Kidney epithelial cell (primary cell): ENCODE measurements around the gene SDF2. TPM values are rescaled to one million over a fixed set of nuclear protein-coding genes. Genes with fewer than 3 reads are reported as not detected.

Experiments
- DNase-seq: peaks from one replicate; pipeline ENCODE4 v3.0.0-alpha.2; 2010; ENCODE audit warnings: low read depth
- H3K27me3 ChIP-seq: 2 replicates; pipeline ENCODE4 v1.6.0; 2011; ENCODE audit warnings: low read length; ENCODE audit not compliant: control insufficient read depth, insufficient read depth
- H3K36me3 ChIP-seq: 2 replicates; pipeline ENCODE4 v1.5.1; 2011; ENCODE audit warnings: low read length; ENCODE audit not compliant: control insufficient read depth, insufficient read depth
- H3K4me3 ChIP-seq: 2 replicates; pipeline ENCODE4 v1.5.1; 2011; ENCODE audit warnings: low read depth, mild to moderate bottlenecking, control low read depth, low read length
- CTCF ChIP-seq: IDR thresholded peaks from 2 replicates; pipeline ENCODE4 v1.5.1; 2011; ENCODE audit warnings: mild to moderate bottlenecking, moderate library complexity, low read length, control low read depth, inconsistent platforms; ENCODE audit not compliant: insufficient read depth, poor library complexity, severe bottlenecking
- total RNA-seq: library from RNA; depleted of rRNA; stranded (reverse); fragments of >200 nt; gene quantifications from 2 replicates; pipeline ENCODE4 v1.2.3, GENCODE V29; 2015

Gene SDF2
- total RNA-seq, 1 donor from 2014 or later: 41.2 TPM

DNA sequence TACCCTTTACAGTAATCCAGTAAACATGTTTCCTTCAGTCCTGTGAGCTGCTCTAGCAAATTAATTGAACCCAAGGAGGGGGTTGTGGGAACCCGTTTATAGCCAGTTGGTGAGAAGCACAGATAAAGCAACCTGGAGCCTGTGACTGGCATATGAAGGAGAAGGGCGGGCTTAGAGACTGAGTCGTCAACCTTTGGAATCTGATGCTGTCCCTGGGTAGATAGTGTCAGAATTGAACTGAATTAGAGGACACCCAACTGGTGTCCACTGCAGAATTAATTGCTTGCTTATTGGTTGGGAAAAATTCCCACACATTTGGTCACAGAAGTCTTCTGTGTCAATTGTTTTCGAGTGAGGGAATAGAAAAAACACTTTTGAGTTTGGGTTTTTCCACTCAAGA lies 34.9 kb downstream of the SDF2 start:
- no peak for TF ChIP-seq CTCF
- DNase-seq: no peak
- peaks cover 3% of the 10 kb centered on the region for H3K36me3 ChIP-seq
- no peaks in the 10 kb centered on the region for H3K27me3 ChIP-seq
- no peak overlapping the region for H3K4me3 ChIP-seq

GRCh38 chr17:28624148-28624547 lies 37.6 kb downstream of the SDF2 start:
- Histone ChIP-seq H3K36me3 (peaks cover 8% of the 10 kb centered on the region), H3K4me3 (no peak overlapping the region), H3K27me3 (no peaks in the 10 kb centered on the region)
- no peak for DNase-seq
- no peak for TF ChIP-seq CTCF

- no peak overlapping the region for H3K4me3 ChIP-seq
- no peaks in the 10 kb centered on the region for H3K27me3 ChIP-seq
- H3K36me3 ChIP-seq: peaks cover 8% of the 10 kb centered on the region
- no peak for TF ChIP-seq CTCF
- no peak for DNase-seq
Measured at GRCh38 chr17:28623696-28624095, 38.0 kb downstream of the SDF2 start.

DNA sequence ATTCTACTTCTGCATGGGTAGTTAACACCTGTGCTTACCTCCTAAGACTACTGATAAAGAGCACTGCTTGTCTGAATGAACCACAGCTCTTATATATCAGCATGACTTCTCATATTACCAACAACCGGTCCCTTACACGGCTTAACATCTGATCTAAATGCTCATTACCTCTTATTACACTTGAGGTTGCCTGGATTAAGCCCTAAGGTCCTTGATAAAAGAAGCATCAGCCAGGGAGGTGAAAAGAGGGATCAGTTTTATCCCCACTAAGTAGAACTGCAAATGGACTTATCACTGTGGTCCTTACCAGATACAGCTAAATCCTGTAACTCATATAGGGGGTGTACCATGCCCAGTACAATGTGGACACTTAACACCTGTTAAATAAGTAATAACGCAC lies 39.5 kb downstream of the SDF2 start:
- H3K27me3 ChIP-seq: no peaks in the 10 kb centered on the region
- H3K36me3 ChIP-seq: peaks cover 8% of the 10 kb centered on the region
- no peak for DNase-seq
- no peak for TF ChIP-seq CTCF
- no peak overlapping the region for H3K4me3 ChIP-seq

- TF ChIP-seq CTCF: no peak
- no peak for DNase-seq
- Histone ChIP-seq H3K36me3 (peaks cover 8% of the 10 kb centered on the region), H3K4me3 (no peak overlapping the region), H3K27me3 (no peaks in the 10 kb centered on the region)
Measured at GRCh38 chr17:28620010-28620409, 41.7 kb downstream of the SDF2 start.

DNA sequence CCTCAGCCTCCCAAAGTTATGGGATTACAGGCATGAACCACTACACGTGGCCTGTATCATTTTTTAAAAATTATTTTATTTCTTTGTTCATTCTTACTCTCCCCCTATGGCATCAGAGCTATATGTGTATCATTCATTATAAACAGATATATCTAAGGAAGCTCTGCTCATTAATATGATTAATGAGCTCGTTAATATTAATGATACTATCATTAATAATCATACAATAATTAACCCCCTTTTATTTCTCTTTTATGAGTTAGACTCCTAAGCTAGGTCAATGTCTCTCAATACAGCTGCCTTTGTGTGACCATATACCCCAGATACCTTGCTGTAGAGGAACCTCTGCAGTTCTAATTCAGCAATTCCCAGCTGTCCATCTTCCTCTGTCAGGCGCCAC lies 43.2 kb downstream of the SDF2 start:
- H3K36me3 ChIP-seq: peaks cover 5% of the 10 kb centered on the region

More for the DNA sequence above, 43.2 kb downstream of the SDF2 start:
- no peak for TF ChIP-seq CTCF
- Histone ChIP-seq H3K27me3 (no peaks in the 10 kb centered on the region), H3K4me3 (no peak overlapping the region)
- DNase-seq: no peak
